Vagina (tissue), 2 donors: ENCODE results near the gene ATXN2. TPM values are rescaled to one million over a fixed set of nuclear protein-coding genes. Genes with fewer than 3 reads are reported as not detected.

Source experiments
- DNase-seq, 2 donors: peaks; one replicate each; pipeline ENCODE4 v3.0.0-alpha.2; 2017; ENCODE audit errors: extremely low spot score in 2 of 2
- H3K27ac ChIP-seq: fragments of 200-600 bp; sonication (generic); one replicate; pipeline ENCODE4 v1.5.1; 2019
- H3K27me3 ChIP-seq: fragments of 200-600 bp; sonication (generic); one replicate; pipeline ENCODE4 v1.5.1; 2019
- H3K36me3 ChIP-seq, 2 donors: fragments of 200-600 bp; sonication (generic); one replicate each; pipeline ENCODE4 v1.5.1; 2017 to 2019
- H3K4me1 ChIP-seq: fragments of 200-600 bp; sonication (generic); one replicate; pipeline ENCODE4 v1.5.1; 2019
- H3K4me3 ChIP-seq, 2 donors: fragments of 200-600 bp; sonication (generic); 1 replicate in 1 of 2; 2 replicates in 1 of 2; pipeline ENCODE4 v1.5.1; 2016 to 2019
- H3K9me3 ChIP-seq: fragments of 200-600 bp; sonication (generic); one replicate; pipeline ENCODE4 v1.5.1; 2019
- POLR2A ChIP-seq, 2 donors: fragments of 450-650 bp; IDR thresholded peaks; one replicate each; pipeline ENCODE4 v1.6.1; 2017; ENCODE audit warnings: antibody characterized with exemption in 2 of 2, mild to moderate bottlenecking in 2 of 2, moderate library complexity in 2 of 2
- POLR2AphosphoS5 ChIP-seq, 2 donors: sonication (generic); formaldehyde crosslinking; IDR thresholded peaks; one replicate each; pipeline ENCODE4 v1.9.0; 2017; ENCODE audit warnings: antibody characterized with exemption in 2 of 2, mild to moderate bottlenecking in 2 of 2, low read depth in 1 of 2; ENCODE audit not compliant: insufficient read depth in 1 of 2
- intact Hi-C: fragments of 100-400 bp; cut with DNase I; formaldehyde crosslinking; loops from one replicate; pipeline ENCODE4 v1.15.1; 2023
- total RNA-seq: library from RNA; depleted of rRNA; stranded (reverse); fragments of >200 nt; gene quantifications from one replicate; pipeline ENCODE4 v1.2.3, GENCODE V29; 2016
- TF ChIP-seq, protein P1 (sequence below), 3 experiments: fragments of 450-650 bp in 2 of 3; fragments of 200-600 bp in 1 of 3; sonication (generic) in 1 of 3; IDR thresholded peaks; one replicate each; pipeline ENCODE4 v1.5.1; 2017 to 2019; ENCODE audit warnings: antibody characterized with exemption in 3 of 3, mild to moderate bottlenecking in 2 of 3, moderate library complexity in 2 of 3

The ATXN2 gene
- total RNA-seq, 1 donor from 2014 or later = 70.2 TPM

DNA sequence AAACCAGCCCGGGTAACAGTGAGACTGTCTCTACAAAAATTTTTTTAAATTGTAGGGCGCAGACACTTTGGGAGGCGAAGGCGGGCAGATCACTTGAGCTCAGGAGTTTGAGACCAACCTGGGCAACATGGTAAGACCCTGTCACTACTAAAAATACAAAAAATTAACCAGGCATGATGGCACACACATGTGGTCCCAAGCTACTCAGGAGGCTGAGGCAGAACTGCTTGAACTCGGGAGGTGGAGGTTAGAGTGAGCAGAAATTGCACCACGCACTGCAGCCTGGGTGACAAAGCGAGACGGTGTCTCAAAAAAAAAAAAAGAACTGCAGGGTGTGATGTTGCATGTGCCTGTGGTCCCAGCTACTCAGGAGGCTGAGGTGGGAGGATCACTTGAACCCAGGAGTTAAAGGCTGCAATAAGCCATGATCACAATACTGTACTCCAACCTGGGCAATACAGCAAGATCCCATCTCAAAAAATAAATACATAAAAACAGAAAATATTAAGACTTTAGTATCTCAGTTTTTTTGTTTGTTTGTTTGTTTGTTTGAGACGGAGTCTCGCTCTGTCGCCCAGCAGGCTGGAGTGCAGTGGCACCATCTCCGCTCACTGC lies 16.9 kb downstream of the ATXN2 start:
- Histone ChIP-seq H3K4me3 (no peak overlapping the region), H3K27ac (no peak overlapping the region), H3K36me3 (no peaks in the 10 kb centered on the region), H3K4me1 (peaks cover 41% of the 10 kb centered on the region), H3K9me3 (no peaks in the 10 kb centered on the region), H3K27me3 (no peaks in the 10 kb centered on the region)
- intact Hi-C loops = no loop called here
- DNase-seq = no peak
- TF ChIP-seq POLR2A (IDR thresholded peaks at IDR 0.05) (no peak), POLR2AphosphoS5 (IDR thresholded peaks at IDR 0.05; ENCODE audit: insufficient read depth in 1 of 2, low read depth in 1 of 2) (no peak)
- TF ChIP-seq, protein P1, sequence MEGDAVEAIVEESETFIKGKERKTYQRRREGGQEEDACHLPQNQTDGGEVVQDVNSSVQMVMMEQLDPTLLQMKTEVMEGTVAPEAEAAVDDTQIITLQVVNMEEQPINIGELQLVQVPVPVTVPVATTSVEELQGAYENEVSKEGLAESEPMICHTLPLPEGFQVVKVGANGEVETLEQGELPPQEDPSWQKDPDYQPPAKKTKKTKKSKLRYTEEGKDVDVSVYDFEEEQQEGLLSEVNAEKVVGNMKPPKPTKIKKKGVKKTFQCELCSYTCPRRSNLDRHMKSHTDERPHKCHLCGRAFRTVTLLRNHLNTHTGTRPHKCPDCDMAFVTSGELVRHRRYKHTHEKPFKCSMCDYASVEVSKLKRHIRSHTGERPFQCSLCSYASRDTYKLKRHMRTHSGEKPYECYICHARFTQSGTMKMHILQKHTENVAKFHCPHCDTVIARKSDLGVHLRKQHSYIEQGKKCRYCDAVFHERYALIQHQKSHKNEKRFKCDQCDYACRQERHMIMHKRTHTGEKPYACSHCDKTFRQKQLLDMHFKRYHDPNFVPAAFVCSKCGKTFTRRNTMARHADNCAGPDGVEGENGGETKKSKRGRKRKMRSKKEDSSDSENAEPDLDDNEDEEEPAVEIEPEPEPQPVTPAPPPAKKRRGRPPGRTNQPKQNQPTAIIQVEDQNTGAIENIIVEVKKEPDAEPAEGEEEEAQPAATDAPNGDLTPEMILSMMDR (IDR thresholded peaks at IDR 0.05) = no peak

DNA sequence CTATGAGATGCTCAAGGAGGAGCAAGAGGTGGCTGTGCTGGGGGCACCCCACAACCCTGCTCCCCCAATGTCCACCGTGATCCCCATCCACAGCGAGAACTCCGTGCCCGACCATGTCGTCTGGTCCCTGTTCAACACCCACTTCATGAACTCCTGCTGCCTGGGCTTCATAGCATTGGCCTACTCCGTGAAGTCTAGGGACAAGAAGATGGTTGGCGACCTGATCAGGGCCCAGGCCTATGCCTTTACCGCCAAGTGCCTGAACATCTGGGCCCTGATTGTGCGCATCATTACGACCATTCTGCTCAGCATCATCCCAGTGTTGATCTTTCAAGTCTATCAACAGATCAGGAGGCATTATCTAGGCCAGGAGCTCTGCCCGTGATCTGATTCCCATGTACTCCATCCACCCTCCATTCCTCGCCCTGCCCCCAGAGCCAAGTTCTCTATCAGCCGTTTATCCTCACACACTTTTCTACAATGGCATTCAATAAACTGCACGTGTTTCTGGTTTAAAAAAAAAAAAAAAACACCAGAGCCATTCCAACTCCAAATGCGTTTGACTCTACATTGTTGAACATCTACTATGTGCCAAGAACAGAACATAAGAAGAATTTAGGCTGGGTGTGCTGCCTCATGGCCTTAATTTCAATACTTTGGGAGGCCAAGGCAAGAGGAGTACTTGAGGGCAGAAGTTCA lies 17.5 kb downstream of the ATXN2 start:
- no peaks in the 10 kb centered on the region for H3K36me3 ChIP-seq
- TF ChIP-seq, protein P1 (IDR thresholded peaks at IDR 0.05) = no peak
- no peak for TF ChIP-seq POLR2A (IDR thresholded peaks at IDR 0.05)
- no peak for TF ChIP-seq POLR2AphosphoS5 (IDR thresholded peaks at IDR 0.05; ENCODE audit: insufficient read depth in 1 of 2, low read depth in 1 of 2)
- H3K4me3 ChIP-seq = no peak overlapping the region
- no peak for DNase-seq
- peaks cover 34% of the 10 kb centered on the region for H3K4me1 ChIP-seq
- no peaks in the 10 kb centered on the region for H3K27me3 ChIP-seq
- intact Hi-C loops = no loop called here
- no peaks in the 10 kb centered on the region for H3K9me3 ChIP-seq
- H3K27ac ChIP-seq = no peak overlapping the region

DNA sequence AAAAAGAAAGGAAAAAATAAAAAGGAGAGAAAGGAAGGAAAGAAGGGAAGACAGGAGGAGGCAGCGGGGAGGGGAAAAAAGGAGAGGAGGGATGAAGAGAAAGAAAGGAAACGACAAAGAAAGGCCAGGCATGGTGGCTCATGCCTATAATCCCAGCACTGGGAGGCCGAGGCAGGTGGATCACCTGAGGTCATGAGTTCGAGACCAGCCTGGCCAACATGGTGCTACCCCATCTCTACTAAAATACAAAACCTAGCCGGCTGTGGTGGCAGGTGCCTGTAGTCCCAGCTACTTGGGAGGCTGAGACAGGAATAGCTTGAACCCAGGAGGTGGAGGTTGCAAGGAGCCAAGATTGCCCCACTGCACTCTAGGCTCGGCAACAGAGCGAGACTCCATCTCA lies 18.4 kb downstream of the ATXN2 start:
- DNase-seq = no peak
- Histone ChIP-seq H3K36me3 (no peaks in the 10 kb centered on the region), H3K27me3 (no peaks in the 10 kb centered on the region), H3K9me3 (no peaks in the 10 kb centered on the region), H3K4me1 (peaks cover 33% of the 10 kb centered on the region), H3K4me3 (no peak overlapping the region), H3K27ac (no peak overlapping the region)
- intact Hi-C loops = no loop called here
- TF ChIP-seq POLR2AphosphoS5 (IDR thresholded peaks at IDR 0.05; ENCODE audit: insufficient read depth in 1 of 2, low read depth in 1 of 2) (no peak), POLR2A (IDR thresholded peaks at IDR 0.05) (no peak)
- TF ChIP-seq, protein P1 (IDR thresholded peaks at IDR 0.05) = no peak

DNA sequence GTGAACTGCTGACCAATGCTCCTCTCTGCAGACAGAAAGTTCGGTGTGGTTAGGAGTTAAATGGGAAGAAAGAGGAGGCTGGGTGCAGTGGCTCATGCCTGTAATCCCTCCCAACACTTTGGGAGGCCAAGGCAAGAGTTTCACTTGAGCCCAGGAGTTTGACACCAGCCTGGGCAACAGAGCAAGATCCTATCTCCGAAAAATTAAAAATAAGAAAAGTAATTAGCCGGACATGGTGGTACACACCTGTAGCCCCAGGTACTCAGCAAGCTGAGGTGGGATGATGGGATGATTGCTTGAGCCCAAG lies 19.0 kb downstream of the ATXN2 start:
- H3K9me3 ChIP-seq = no peaks in the 10 kb centered on the region
- intact Hi-C loops = no loop called here
- no peak overlapping the region for H3K27ac ChIP-seq
- H3K27me3 ChIP-seq = no peaks in the 10 kb centered on the region
- no peak overlapping the region for H3K4me3 ChIP-seq
- H3K4me1 ChIP-seq = peaks cover 35% of the 10 kb centered on the region
- TF ChIP-seq POLR2AphosphoS5 (IDR thresholded peaks at IDR 0.05; ENCODE audit: insufficient read depth in 1 of 2, low read depth in 1 of 2) (no peak), POLR2A (IDR thresholded peaks at IDR 0.05) (no peak)
- TF ChIP-seq, protein P1 (IDR thresholded peaks at IDR 0.05) = no peak
- no peaks in the 10 kb centered on the region for H3K36me3 ChIP-seq
- DNase-seq = no peak

DNA sequence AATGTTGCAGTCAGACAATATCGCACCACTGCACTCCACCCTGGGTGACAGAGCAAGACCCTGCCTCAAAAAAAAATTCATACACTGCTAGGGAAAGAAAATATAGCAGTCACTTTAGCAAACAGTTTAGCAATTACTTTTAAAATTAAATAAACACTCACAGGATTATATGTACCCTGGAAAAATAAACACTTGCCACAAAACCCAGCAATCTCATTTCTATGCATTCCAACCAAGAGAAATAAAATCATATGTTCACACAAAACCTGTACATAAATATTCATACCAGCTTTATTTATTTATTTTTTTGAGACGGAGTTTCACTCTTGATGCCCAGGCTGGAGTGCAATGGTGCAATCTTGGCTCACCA lies 20.2 kb downstream of the ATXN2 start:
- Histone ChIP-seq H3K36me3 (no peaks in the 10 kb centered on the region), H3K9me3 (no peaks in the 10 kb centered on the region), H3K27ac (no peak overlapping the region), H3K4me1 (peaks cover 44% of the 10 kb centered on the region), H3K4me3 (no peak overlapping the region), H3K27me3 (no peaks in the 10 kb centered on the region)
- intact Hi-C loops = no loop called here
- no peak for TF ChIP-seq POLR2AphosphoS5 (IDR thresholded peaks at IDR 0.05; ENCODE audit: insufficient read depth in 1 of 2, low read depth in 1 of 2)
- TF ChIP-seq, protein P1 (IDR thresholded peaks at IDR 0.05) = no peak
- no peak for TF ChIP-seq POLR2A (IDR thresholded peaks at IDR 0.05)
- no peak for DNase-seq
